GM12873 (cell line): Measurements from ENCODE around the gene PPP1R14C.

Experiments used
- TF ChIP-seq, protein P1 (sequence below): IDR thresholded peaks from 2 replicates; pipeline ENCODE4 v1.5.1; 2012; ENCODE audit warnings: low read depth, mild to moderate bottlenecking, moderate library complexity, low read length, control low read depth; ENCODE audit not compliant: insufficient read depth; ENCODE audit errors: missing control alignments

PPP1R14C gene, protein sequence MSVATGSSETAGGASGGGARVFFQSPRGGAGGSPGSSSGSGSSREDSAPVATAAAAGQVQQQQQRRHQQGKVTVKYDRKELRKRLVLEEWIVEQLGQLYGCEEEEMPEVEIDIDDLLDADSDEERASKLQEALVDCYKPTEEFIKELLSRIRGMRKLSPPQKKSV

DNA sequence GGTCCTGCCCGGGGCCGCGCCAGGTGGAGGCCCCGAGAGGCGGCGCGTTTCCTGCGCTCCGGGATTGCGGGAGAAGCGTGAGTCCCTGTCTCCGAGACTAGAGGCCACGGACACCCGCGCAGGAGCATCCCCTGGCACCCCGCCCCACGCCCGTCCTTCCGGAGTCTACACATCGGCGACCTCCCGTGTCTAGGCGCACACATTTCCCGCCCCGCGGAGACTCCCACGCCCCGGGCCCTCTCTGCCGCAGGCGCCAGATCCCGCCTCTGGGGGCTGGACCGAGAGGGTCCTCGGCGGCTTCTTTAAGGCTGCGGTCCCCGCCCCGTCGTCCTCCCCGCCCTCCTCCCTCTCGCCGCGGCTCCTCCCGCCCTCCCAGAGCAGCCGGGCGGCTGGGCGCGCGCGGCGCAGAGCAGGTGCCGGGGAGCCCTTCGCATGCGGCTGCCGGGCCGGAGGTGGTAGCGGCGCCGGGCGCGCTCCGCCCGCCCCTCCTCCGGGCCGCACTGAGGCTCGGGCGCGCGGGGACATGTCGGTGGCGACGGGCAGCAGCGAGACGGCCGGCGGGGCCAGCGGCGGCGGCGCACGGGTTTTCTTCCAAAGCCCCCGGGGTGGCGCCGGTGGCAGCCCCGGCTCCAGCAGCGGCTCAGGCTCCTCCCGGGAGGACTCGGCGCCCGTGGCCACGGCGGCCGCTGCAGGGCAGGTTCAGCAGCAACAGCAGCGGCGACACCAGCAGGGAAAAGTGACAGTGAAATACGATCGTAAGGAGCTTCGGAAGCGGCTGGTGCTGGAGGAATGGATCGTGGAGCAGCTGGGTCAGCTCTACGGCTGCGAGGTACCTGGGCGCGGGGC lies at the start of gene PPP1R14C:
PPP1R14C (plus strand) TSS at position 375 of the 846 bp plus-strand sequence; CDS start at position 524, 149 bp downstream.
- TF ChIP-seq, protein P1, sequence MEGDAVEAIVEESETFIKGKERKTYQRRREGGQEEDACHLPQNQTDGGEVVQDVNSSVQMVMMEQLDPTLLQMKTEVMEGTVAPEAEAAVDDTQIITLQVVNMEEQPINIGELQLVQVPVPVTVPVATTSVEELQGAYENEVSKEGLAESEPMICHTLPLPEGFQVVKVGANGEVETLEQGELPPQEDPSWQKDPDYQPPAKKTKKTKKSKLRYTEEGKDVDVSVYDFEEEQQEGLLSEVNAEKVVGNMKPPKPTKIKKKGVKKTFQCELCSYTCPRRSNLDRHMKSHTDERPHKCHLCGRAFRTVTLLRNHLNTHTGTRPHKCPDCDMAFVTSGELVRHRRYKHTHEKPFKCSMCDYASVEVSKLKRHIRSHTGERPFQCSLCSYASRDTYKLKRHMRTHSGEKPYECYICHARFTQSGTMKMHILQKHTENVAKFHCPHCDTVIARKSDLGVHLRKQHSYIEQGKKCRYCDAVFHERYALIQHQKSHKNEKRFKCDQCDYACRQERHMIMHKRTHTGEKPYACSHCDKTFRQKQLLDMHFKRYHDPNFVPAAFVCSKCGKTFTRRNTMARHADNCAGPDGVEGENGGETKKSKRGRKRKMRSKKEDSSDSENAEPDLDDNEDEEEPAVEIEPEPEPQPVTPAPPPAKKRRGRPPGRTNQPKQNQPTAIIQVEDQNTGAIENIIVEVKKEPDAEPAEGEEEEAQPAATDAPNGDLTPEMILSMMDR: no peak

DNA sequence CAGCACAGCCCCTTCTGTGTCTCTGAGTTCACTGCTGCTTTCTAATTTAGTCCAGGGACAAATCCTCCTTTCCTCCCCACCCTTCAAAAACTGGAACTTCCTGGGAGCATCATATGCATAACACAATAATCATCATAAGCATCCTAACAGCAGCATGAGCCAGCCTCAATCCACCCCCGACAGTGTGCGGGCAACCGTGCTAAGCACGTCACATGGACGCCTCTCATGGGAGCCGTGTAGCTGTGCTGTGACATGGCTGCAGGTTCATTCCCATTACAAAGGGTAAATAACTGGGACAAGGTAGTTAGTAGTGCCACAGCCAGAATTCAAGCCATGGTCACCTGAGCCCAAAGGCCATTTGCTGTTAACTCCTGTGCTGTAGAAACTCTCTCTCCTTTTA lies 49.4 kb upstream of the PPP1R14C start:
- TF ChIP-seq, protein P1: no peak

DNA sequence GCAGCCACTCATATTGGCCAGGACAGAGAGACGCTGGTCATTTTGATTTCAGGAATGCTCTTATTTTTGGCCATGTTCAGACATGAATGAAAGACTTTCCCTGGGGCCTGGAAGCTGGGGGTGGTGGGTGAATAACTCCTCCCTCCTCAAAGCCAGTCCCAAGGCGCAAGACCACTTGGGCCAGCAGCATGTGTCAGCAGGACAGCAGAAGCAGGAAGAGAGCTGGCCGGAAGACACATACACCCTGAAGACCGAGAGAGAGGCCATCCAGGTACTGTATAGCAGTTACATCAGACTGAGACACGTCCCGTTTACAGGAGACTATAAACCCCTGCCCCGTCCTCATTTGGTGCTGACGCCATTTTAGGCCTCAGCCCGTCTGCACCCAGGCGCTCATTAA lies 44.7 kb upstream of the PPP1R14C start:
- TF ChIP-seq, protein P1: no peak

DNA sequence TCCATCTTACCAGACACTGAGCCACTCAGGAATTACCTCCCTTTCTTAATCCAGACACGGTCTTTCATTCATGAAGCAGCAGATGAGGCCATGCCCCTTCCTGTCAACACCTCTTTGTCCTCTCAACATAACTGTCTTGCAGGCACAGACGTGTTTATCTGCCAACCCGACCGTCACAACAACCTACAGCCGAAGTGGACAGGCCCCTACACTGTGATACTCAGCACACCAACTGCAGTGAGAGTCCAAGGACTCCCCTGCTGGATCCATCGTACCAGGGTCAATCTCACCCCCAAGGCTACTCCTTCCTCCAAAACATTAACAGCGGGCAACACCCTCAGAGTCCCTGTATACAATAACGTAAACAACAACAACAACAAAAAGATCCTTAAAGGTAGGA lies 43.3 kb upstream of the PPP1R14C start:
- TF ChIP-seq, protein P1: no peak

DNA sequence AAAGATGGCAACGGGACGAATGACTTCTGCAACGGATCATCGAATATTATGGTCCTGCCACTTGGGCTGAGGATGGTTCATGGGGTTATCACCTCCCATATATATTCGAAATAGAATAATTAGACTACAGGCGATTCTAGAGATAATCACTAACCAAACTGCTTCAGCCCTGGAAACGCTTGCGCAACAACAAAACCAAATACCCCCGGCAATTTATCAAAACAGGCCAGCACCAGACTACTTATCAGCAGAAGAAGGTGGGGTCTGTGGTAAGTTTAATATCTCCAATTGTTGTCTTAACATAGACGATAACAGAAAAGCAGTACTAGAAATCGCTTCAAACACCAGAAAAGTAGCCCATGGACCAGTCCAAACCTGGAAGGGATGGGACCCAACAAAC lies 42.9 kb upstream of the PPP1R14C start:
- TF ChIP-seq, protein P1: no peak

DNA sequence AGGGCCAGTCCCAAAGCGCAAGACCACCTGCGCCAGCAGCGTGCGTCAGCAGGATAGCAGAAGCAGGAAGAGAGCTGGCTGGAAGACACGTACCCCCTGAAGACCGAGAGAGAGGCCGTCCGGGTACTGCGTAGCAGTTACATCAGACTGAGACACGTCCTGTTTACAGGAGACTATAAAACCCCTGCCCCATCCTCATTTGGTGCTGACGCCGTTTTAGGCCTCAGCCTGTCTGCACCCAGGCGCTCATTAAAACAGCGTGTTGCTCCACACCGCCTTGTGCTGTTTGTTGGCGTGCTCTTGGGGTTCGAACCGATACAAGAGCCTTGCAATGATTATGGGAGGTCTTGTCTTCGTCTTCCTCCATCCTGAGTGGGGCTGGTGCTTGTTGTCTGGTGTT lies 42.1 kb upstream of the PPP1R14C start:
- TF ChIP-seq, protein P1: no peak

DNA sequence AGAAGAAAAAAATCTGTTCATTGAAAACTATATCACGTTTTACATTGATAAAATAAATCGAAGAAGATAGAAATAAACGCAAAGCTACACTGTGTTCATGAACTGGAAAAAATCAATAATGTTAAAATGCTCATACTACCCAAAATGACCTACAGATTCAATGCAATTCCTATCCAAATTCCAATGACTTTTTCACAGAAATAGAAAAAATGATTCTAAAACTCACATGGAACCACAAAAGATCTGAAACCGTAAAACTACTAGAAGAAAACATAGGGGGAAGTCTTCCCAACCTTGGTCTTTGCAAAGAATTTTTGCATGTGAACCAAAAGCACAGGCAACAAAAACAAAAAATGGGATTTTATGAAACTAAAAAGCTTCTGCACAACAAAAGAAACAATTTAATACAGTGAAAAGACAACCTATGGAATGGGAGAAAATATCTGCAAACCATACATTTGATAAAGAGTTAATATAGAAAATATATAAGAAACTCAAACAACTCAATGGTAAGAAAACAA lies 40.0 kb upstream of the PPP1R14C start:
- TF ChIP-seq, protein P1: no peak
